HepG2 (cell line): Measurements from ENCODE around the gene ODC1. TPM values are rescaled to one million over a fixed set of nuclear protein-coding genes. Genes with fewer than 3 reads are reported as not detected.

Experiments used
- CCDC6 ChIP-seq: sonication (generic); formaldehyde crosslinking; IDR thresholded peaks from 2 replicates; pipeline ENCODE4 v1.8.1; 2022; ENCODE audit warnings: mild to moderate bottlenecking, missing genetic modification reagents, moderate library complexity
- FOXK2 ChIP-seq: fragments of 450-650 bp; IDR thresholded peaks from 2 replicates; pipeline ENCODE4 v1.6.1; 2016
- KDM2A ChIP-seq: sonication (generic); formaldehyde crosslinking; IDR thresholded peaks from 2 replicates; pipeline ENCODE4 v1.4.0; 2020; ENCODE audit warnings: low read depth, missing genetic modification reagents, borderline replicate concordance
- KMT2B ChIP-seq: IDR thresholded peaks from 2 replicates; pipeline ENCODE4 v1.6.1; 2016; ENCODE audit warnings: missing genetic modification reagents, missing compliant biosample characterization
- RAD21 ChIP-seq: fragments of 450-650 bp; formaldehyde crosslinking; IDR thresholded peaks from 2 replicates; pipeline ENCODE4 v1.5.0; 2020; ENCODE audit warnings: mild to moderate bottlenecking
- SKI ChIP-seq: fragments of 450-650 bp; IDR thresholded peaks from one replicate; pipeline ENCODE4 v1.6.1; 2018; ENCODE audit warnings: mild to moderate bottlenecking; ENCODE audit not compliant: partially characterized antibody
- SOX13 ChIP-seq, 3 experiments: fragments of 450-650 bp in 1 of 3; sonication (generic) in 1 of 3; formaldehyde crosslinking in 1 of 3; IDR thresholded peaks in 2 of 3; conservative IDR thresholded peaks in 1 of 3; 2 replicates each; pipeline versions ENCODE4 v1.5.0 to v1.6.1; 2016 to 2020; ENCODE audit warnings: antibody characterized with exemption in 1 of 3, mild to moderate bottlenecking in 1 of 3, missing compliant biosample characterization in 1 of 3, missing genetic modification reagents in 1 of 3, moderate library complexity in 1 of 3
- TMF1 ChIP-seq: sonication (generic); formaldehyde crosslinking; IDR thresholded peaks from 2 replicates; pipeline ENCODE4 v1.8.1; 2022; ENCODE audit warnings: low read depth, missing genetic modification reagents
- ZNF547 ChIP-seq: sonication (generic); formaldehyde crosslinking; IDR thresholded peaks from 2 replicates; pipeline ENCODE4 v1.5.1; 2020; ENCODE audit warnings: mild to moderate bottlenecking, missing genetic modification reagents
- ZNF598 ChIP-seq: sonication (generic); formaldehyde crosslinking; IDR thresholded peaks from 2 replicates; pipeline ENCODE4 v1.5.1; 2020; ENCODE audit warnings: mild to moderate bottlenecking, missing genetic modification reagents, borderline replicate concordance
- ZNF670 ChIP-seq: sonication (generic); formaldehyde crosslinking; IDR thresholded peaks from 2 replicates; pipeline ENCODE4 v1.8.0; 2022; ENCODE audit warnings: mild to moderate bottlenecking, missing genetic modification reagents, borderline replicate concordance
- ZNF776 ChIP-seq: sonication (generic); formaldehyde crosslinking; IDR thresholded peaks from 2 replicates; pipeline ENCODE4 v1.4.0; 2020; ENCODE audit warnings: mild to moderate bottlenecking, missing genetic modification reagents
- polyA plus RNA-seq, 8 experiments: library from polyadenylated mRNA; depleted of rRNA in 3 of 8; stranded (reverse) in 7 of 8; unstranded in 1 of 8; fragments of >200 nt; fragmentation: Illumina TruSeq in 4 of 8; extraction: Trizol in 4 of 8; gene quantifications; 2 replicates each; pipeline versions ENCODE4 v1.2.1 to v1.2.3, GENCODE V29; 2011 to 2016; ENCODE audit warnings: low read depth in 4 of 8, missing spikeins in 1 of 8, mixed read lengths in 1 of 8; ENCODE audit not compliant: insufficient read depth in 1 of 8
- total RNA-seq, 5 experiments: library from RNA; depleted of rRNA; stranded (reverse); fragments of >200 nt; fragmentation: Illumina TruSeq; extraction: Trizol; gene quantifications; 2 replicates each; pipeline ENCODE4 v1.2.3, GENCODE V29; 2016; ENCODE audit warnings: low read depth in 1 of 5
- TF ChIP-seq, protein P1 (sequence below): sonication (generic); formaldehyde crosslinking; IDR thresholded peaks from 2 replicates; pipeline ENCODE4 v1.4.0; 2020; ENCODE audit warnings: missing genetic modification reagents
- TF ChIP-seq, protein P2 (sequence below): sonication (generic); formaldehyde crosslinking; conservative IDR thresholded peaks from 2 replicates; pipeline ENCODE4 v1.4.0; 2020; ENCODE audit warnings: missing genetic modification reagents
- TF ChIP-seq, protein P3 (sequence below): sonication (generic); formaldehyde crosslinking; IDR thresholded peaks from 2 replicates; pipeline ENCODE4 v1.5.1; 2020; ENCODE audit warnings: mild to moderate bottlenecking, missing genetic modification reagents, borderline replicate concordance
- TF ChIP-seq, protein P4 (sequence below): sonication (generic); formaldehyde crosslinking; IDR thresholded peaks from 2 replicates; pipeline ENCODE4 v1.4.0; 2020; ENCODE audit warnings: mild to moderate bottlenecking, missing genetic modification reagents
- TF ChIP-seq, protein P5 (sequence below): IDR thresholded peaks from 2 replicates; pipeline ENCODE4 v1.6.1; 2012; ENCODE audit warnings: inconsistent platforms

The ODC1 gene
- total and polyA plus RNA-seq, 2 of the 13 experiments (the other 11 are each of a cell fraction or from before 2014, with no cell fraction given) = 142 to 371 TPM

DNA sequence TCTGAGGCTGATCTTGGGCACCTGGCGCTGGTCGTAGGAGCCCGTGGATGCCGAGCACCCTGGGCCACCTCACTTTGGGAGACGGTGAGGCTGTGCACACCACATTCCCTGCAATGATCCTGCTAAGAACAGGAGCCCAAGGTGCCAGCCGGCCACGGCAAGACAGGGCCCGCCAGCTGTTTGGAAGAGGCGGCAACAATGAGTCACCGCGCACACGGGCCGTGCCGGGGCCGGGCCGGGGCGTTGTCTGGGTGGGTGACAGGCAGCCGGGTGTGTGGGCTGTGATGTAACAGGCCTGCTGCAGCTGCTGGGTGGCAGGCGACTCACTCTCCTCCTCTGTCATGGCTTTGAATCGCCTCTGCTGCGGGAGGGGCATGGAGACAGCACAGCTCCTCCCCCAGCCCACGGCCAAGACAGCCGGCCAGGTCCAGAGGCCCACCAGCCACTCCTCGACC, 49.7 kb upstream of the ODC1 start (continued):
- TF ChIP-seq, protein P1, sequence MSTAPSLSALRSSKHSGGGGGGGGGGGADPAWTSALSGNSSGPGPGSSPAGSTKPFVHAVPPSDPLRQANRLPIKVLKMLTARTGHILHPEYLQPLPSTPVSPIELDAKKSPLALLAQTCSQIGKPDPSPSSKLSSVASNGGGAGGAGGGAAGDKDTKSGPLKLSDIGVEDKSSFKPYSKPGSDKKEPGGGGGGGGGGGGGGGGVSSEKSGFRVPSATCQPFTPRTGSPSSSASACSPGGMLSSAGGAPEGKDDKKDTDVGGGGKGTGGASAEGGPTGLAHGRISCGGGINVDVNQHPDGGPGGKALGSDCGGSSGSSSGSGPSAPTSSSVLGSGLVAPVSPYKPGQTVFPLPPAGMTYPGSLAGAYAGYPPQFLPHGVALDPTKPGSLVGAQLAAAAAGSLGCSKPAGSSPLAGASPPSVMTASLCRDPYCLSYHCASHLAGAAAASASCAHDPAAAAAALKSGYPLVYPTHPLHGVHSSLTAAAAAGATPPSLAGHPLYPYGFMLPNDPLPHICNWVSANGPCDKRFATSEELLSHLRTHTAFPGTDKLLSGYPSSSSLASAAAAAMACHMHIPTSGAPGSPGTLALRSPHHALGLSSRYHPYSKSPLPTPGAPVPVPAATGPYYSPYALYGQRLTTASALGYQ (CRISPR knock-in tag) = no peak
- no peak for TF ChIP-seq SOX13 (IDR thresholded peaks at IDR 0.05)
- TF ChIP-seq SOX13 (CRISPR knock-in tag; conservative IDR thresholded peaks at IDR 0.05 in 1 of 2, IDR thresholded peaks at IDR 0.05 in 1 of 2) = peak in 1 of 2 experiments; percentile 34; a peak in 1 of 4 replicates
- no peak for TF ChIP-seq TMF1 (CRISPR knock-in tag)
- 0 out of 2 replicates have a peak, but pooled peaks have one; percentile 65 for TF ChIP-seq CCDC6 (CRISPR knock-in tag)
- no peak for TF ChIP-seq ZNF670
- TF ChIP-seq SKI = peak; percentile 71
- TF ChIP-seq RAD21 (CRISPR knock-in tag) = no peak
- TF ChIP-seq, protein P2, sequence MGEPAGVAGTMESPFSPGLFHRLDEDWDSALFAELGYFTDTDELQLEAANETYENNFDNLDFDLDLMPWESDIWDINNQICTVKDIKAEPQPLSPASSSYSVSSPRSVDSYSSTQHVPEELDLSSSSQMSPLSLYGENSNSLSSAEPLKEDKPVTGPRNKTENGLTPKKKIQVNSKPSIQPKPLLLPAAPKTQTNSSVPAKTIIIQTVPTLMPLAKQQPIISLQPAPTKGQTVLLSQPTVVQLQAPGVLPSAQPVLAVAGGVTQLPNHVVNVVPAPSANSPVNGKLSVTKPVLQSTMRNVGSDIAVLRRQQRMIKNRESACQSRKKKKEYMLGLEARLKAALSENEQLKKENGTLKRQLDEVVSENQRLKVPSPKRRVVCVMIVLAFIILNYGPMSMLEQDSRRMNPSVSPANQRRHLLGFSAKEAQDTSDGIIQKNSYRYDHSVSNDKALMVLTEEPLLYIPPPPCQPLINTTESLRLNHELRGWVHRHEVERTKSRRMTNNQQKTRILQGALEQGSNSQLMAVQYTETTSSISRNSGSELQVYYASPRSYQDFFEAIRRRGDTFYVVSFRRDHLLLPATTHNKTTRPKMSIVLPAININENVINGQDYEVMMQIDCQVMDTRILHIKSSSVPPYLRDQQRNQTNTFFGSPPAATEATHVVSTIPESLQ (CRISPR knock-in tag) = no peak
- TF ChIP-seq, protein P3, sequence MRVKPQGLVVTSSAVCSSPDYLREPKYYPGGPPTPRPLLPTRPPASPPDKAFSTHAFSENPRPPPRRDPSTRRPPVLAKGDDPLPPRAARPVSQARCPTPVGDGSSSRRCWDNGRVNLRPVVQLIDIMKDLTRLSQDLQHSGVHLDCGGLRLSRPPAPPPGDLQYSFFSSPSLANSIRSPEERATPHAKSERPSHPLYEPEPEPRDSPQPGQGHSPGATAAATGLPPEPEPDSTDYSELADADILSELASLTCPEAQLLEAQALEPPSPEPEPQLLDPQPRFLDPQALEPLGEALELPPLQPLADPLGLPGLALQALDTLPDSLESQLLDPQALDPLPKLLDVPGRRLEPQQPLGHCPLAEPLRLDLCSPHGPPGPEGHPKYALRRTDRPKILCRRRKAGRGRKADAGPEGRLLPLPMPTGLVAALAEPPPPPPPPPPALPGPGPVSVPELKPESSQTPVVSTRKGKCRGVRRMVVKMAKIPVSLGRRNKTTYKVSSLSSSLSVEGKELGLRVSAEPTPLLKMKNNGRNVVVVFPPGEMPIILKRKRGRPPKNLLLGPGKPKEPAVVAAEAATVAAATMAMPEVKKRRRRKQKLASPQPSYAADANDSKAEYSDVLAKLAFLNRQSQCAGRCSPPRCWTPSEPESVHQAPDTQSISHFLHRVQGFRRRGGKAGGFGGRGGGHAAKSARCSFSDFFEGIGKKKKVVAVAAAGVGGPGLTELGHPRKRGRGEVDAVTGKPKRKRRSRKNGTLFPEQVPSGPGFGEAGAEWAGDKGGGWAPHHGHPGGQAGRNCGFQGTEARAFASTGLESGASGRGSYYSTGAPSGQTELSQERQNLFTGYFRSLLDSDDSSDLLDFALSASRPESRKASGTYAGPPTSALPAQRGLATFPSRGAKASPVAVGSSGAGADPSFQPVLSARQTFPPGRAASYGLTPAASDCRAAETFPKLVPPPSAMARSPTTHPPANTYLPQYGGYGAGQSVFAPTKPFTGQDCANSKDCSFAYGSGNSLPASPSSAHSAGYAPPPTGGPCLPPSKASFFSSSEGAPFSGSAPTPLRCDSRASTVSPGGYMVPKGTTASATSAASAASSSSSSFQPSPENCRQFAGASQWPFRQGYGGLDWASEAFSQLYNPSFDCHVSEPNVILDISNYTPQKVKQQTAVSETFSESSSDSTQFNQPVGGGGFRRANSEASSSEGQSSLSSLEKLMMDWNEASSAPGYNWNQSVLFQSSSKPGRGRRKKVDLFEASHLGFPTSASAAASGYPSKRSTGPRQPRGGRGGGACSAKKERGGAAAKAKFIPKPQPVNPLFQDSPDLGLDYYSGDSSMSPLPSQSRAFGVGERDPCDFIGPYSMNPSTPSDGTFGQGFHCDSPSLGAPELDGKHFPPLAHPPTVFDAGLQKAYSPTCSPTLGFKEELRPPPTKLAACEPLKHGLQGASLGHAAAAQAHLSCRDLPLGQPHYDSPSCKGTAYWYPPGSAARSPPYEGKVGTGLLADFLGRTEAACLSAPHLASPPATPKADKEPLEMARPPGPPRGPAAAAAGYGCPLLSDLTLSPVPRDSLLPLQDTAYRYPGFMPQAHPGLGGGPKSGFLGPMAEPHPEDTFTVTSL (CRISPR knock-in tag) = 0 out of 2 replicates have a peak, but pooled peaks have one; percentile 36
- no peak for TF ChIP-seq KMT2B (CRISPR knock-in tag)
- TF ChIP-seq ZNF776 (CRISPR knock-in tag) = peak; percentile 58; the same call in 1 of the 2 replicates
- no peak for TF ChIP-seq ZNF547
- TF ChIP-seq, protein P4, sequence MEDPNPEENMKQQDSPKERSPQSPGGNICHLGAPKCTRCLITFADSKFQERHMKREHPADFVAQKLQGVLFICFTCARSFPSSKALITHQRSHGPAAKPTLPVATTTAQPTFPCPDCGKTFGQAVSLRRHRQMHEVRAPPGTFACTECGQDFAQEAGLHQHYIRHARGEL (CRISPR knock-in tag) = no peak
- TF ChIP-seq KDM2A (CRISPR knock-in tag) = peak; percentile 59
- TF ChIP-seq, protein P5, sequence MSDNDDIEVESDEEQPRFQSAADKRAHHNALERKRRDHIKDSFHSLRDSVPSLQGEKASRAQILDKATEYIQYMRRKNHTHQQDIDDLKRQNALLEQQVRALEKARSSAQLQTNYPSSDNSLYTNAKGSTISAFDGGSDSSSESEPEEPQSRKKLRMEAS = peak; percentile 38; the same call in 1 of the 2 replicates
- no peak for TF ChIP-seq FOXK2
- 0 out of 2 replicates have a peak, but pooled peaks have one; percentile 51 for TF ChIP-seq ZNF598 (CRISPR knock-in tag)
